HG03571 (cell line): ENCODE results near the gene CHD6.

Source experiments
- ATAC-seq: cut with Tn5 transposase; IDR thresholded peaks from one replicate; pipeline ENCODE4 v1.9.1; 2021; ENCODE audit not compliant: unreplicated experiment

CHD6 gene

GRCh38 chr20:41587523-41587922, 30.7 kb downstream of the CHD6 start:
- ATAC-seq: no peak

- no peak for ATAC-seq
Observed at GRCh38 chr20:41586772-41587171, 31.4 kb downstream of the CHD6 start.

- ATAC-seq: no peak
Observed at GRCh38 chr20:41580350-41580749, 37.8 kb downstream of the CHD6 start.

GRCh38 chr20:41577129-41578009, 40.8 kb downstream of the CHD6 start:
- ATAC-seq: no peak

GRCh38 chr20:41575412-41575811, 42.8 kb downstream of the CHD6 start:
- ATAC-seq: no peak

GRCh38 chr20:41574802-41575389, 43.3 kb downstream of the CHD6 start:
- ATAC-seq: no peak

GRCh38 chr20:41573955-41574354, 44.2 kb downstream of the CHD6 start:
- no peak for ATAC-seq

GRCh38 chr20:41572010-41572572, 46.1 kb downstream of the CHD6 start:
- no peak for ATAC-seq

- no peak for ATAC-seq
Observed at GRCh38 chr20:41571006-41571405, 47.2 kb downstream of the CHD6 start.

GRCh38 chr20:41570557-41570956, 47.6 kb downstream of the CHD6 start:
- ATAC-seq: no peak

GRCh38 chr20:41567615-41568014, 50.6 kb downstream of the CHD6 start:
- no peak for ATAC-seq

- ATAC-seq: no peak
Observed at GRCh38 chr20:41566896-41567527, 51.2 kb downstream of the CHD6 start.

- ATAC-seq: no peak
Observed at GRCh38 chr20:41563087-41563486, 55.1 kb downstream of the CHD6 start.

- ATAC-seq: no peak
Observed at GRCh38 chr20:41560970-41561369, 57.2 kb downstream of the CHD6 start.

GRCh38 chr20:41559658-41560057, 58.5 kb downstream of the CHD6 start:
- no peak for ATAC-seq

GRCh38 chr20:41553142-41553879, 64.9 kb downstream of the CHD6 start:
- no peak for ATAC-seq

- no peak for ATAC-seq
Observed at GRCh38 chr20:41552295-41553068, 65.7 kb downstream of the CHD6 start.

GRCh38 chr20:41551011-41551705, 67.0 kb downstream of the CHD6 start:
- no peak for ATAC-seq

- no peak for ATAC-seq
Observed at GRCh38 chr20:41547221-41547620, 71.0 kb downstream of the CHD6 start.

- ATAC-seq: no peak
Observed at GRCh38 chr20:41546535-41546934, 71.6 kb downstream of the CHD6 start.
